ENCODE data around the gene B4GALT4. TPM values are rescaled to one million over a fixed set of nuclear protein-coding genes. Genes with fewer than 3 reads are reported as not detected.

The B4GALT4 gene
- total and polyA plus RNA-seq, 2 donors (not counting 3 experiments of a cell fraction or from before 2014, with no cell fraction given) = 3.7 to 7.1 TPM

- FAIRE-seq = no peak
These were observed 67.4 kb downstream of the B4GALT4 start, which contains the start of gene UPK1B for GRCh38 chr3:119173325-119173724. Gene UPK1B, plus strand, starts transcription at chr3:119173598. Its CDS starts 13,144 bp downstream, at chr3:119186742.

More at GRCh38 chr3:119173325-119173724, 67.4 kb downstream of the B4GALT4 start, which contains the start of gene UPK1B:
- TF ChIP-seq EZH2 (IDR thresholded peaks at IDR 0.05; ENCODE audit: borderline replicate concordance, low read depth, low read length, severe bottlenecking) (no peak), POLR2A (IDR thresholded peaks at IDR 0.05; ENCODE audit: low read depth, low read length) (no peak), CTCF (IDR thresholded peaks at IDR 0.05; ENCODE audit: extremely low read depth in 1 of 2, insufficient read depth in 1 of 2, low read depth in 1 of 2, low read length in 2 of 2) (no peak), GATA2 (IDR thresholded peaks at IDR 0.05; ENCODE audit: insufficient read depth, insufficient read length, low read depth, low read length) (no peak), FOS (IDR thresholded peaks at IDR 0.05; ENCODE audit: borderline replicate concordance, insufficient read depth, low read length) (no peak), POLR2AphosphoS5 (IDR thresholded peaks at IDR 0.05; ENCODE audit: insufficient read depth, low read depth, low read length) (no peak), JUN (IDR thresholded peaks at IDR 0.05; ENCODE audit: borderline replicate concordance, insufficient read depth, insufficient read length, low read depth) (no peak), MAX (IDR thresholded peaks at IDR 0.05; ENCODE audit: insufficient read depth, insufficient read length) (no peak), MYC (IDR thresholded peaks at IDR 0.05; ENCODE audit: low read depth, low read length) (no peak)
- H3K79me2 ChIP-seq (ENCODE audit: control insufficient read depth, insufficient read depth, low read length) = no peaks in the 10 kb centered on the region
- no peak within 1 kb of the TSS for H3K4me3 ChIP-seq (replicated peaks in 1 of 3; ENCODE audit: insufficient read depth in 1 of 3, low read depth in 1 of 3, low read length in 3 of 3)
- BruUV-seq (replicated peaks) = no TSS peak
- no peak within 1 kb of the TSS for H3K4me2 ChIP-seq (ENCODE audit: insufficient read depth, low read length)
- no peaks in the 10 kb centered on the region for H3K9me1 ChIP-seq (replicated peaks; ENCODE audit: control insufficient read depth, extremely low read depth, insufficient read depth, low read length)
- H3K27ac ChIP-seq (ENCODE audit: insufficient read depth, low read depth, low read length) = no peak within 1 kb of the TSS
- POLR2A ChIA-PET = no interaction called here
- H2AFZ ChIP-seq (ENCODE audit: low read depth, low read length) = no peak within 1 kb of the TSS
- intact Hi-C loops (cut with micrococcal nuclease) = no loop called here
- H4K20me1 ChIP-seq (replicated peaks; ENCODE audit: control insufficient read depth, extremely low read depth, insufficient read depth, low read length) = no peaks in the 10 kb centered on the region
- H3K9me3 ChIP-seq (replicated peaks; ENCODE audit: control insufficient read depth, insufficient read depth, low read length) = no peaks in the 10 kb centered on the region
- no peak within 1 kb of the TSS for H3K9ac ChIP-seq (replicated peaks; ENCODE audit: extremely low read depth, insufficient read depth, low read length)
- dilution Hi-C loops (cut with MboI; ENCODE audit: extremely low pct_ligation_motif_present, low sequenced_read_pairs) = no loop called here
- no peak for DNase-seq (ENCODE audit: low read depth, low spot score)
- H3K4me1 ChIP-seq (ENCODE audit: control insufficient read depth, extremely low read depth, insufficient read depth, low read length) = no peaks in the 10 kb centered on the region
- no peaks in the 10 kb centered on the region for H3K36me3 ChIP-seq (ENCODE audit: control insufficient read depth in 2 of 2, extremely low read depth in 1 of 2, insufficient read depth in 2 of 2, low read length in 2 of 2)
- CTCF ChIA-PET = interaction anchor here (1.0 kb wide), 1 partner anchor 12 kb away, joined by 3 read pairs; no protein-coding TSS in a partner anchor
- peaks cover 10 to 11% of the 10 kb centered on the region in 2 experiments for H3K27me3 ChIP-seq (ENCODE audit: control insufficient read depth in 2 of 2, insufficient read depth in 2 of 2, low read length in 2 of 2)
